Measurements from ENCODE around the gene SEPTIN10.

Gene SEPTIN10

DNA sequence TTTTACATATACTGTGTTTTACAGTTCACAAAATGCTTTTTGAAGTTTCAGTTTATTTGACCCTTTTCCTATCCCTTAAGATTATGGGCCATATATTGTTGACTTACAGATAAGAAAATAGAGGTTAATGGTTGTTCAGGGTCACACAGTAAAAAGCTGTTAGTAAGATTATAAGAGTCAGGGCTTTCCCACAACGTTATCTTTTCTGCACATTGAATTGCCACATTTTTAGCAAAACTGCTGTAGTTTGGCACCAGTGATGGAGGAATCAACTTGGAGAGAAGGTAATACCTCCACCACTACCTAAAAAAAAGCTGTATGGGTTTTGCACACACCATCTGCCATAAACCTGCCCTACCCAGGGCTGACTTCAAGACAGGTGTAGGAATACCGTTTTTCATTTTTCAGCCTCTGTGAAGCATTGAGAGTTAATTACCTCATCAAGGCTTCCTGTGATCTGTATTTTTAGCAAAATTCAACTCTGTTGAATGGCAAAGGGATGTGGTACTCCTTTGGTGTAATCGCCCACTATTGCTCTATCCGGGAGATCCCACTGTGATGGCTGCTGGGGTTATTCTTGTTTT, 5.4 kb upstream of the SEPTIN10 start:
- TF ChIP-seq CTCF (IDR thresholded peaks at IDR 0.05; ENCODE audit: insufficient read depth, low read depth, low read length, missing control alignments) = no peak
- no peak for DNase-seq (ENCODE audit: low read depth)
- peak overlapping the region; percentile 15 for H3K4me3 ChIP-seq (ENCODE audit: low read depth, low read length)

DNA sequence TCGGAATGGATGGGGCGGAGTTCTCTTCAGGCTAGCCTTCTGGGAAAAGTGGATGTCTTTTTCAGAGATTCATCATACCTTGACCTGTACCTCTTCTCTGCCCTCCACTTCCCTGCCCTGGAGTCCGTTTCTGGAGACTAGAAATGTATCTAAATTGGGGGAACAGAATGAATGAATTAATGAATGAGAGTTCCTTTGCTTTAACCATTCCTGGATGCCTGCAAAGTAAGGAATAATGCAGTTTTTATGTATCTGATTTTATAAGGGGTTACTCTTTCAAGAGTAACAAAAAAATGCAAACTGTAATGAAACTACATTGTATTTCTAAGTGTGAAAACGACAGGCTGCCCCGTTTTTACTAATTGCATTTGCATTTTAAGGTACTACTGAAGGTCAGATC, 2.4 kb upstream of the SEPTIN10 start:
- peak overlapping the region; percentile 50 for H3K4me3 ChIP-seq (ENCODE audit: low read depth, low read length)
- no peak for TF ChIP-seq CTCF (IDR thresholded peaks at IDR 0.05; ENCODE audit: insufficient read depth, low read depth, low read length, missing control alignments)
- DNase-seq (ENCODE audit: low read depth) = no peak

DNA sequence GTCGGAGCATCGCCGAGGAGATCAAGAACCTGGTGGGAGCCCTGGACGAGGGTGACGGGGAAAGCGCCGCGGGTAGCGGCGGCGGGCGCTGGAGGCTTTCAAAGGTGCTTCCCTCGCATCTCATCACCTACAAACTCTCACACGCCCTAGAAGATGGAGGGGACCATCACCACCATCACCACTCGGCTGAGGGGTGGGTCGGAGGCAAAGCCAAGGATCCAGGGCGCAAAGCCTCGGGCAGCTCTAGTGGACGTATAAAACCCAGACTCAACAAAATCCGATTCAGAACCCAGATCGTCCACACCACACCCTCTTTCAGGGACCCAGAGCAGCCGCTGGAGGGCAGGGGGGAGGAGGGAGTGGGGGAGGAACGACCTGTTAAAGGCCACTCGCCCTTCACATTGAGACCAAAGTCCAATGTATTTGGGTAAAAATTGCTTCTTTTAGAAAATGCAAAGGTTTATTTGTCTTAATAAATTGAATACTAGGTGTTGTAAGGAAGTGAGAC, 1.9 kb upstream of the SEPTIN10 start:
- TF ChIP-seq CTCF (IDR thresholded peaks at IDR 0.05; ENCODE audit: insufficient read depth, low read depth, low read length, missing control alignments) = no peak
- peak overlapping the region; percentile 50 for H3K4me3 ChIP-seq (ENCODE audit: low read depth, low read length)
- DNase-seq (ENCODE audit: low read depth) = no peak

DNA sequence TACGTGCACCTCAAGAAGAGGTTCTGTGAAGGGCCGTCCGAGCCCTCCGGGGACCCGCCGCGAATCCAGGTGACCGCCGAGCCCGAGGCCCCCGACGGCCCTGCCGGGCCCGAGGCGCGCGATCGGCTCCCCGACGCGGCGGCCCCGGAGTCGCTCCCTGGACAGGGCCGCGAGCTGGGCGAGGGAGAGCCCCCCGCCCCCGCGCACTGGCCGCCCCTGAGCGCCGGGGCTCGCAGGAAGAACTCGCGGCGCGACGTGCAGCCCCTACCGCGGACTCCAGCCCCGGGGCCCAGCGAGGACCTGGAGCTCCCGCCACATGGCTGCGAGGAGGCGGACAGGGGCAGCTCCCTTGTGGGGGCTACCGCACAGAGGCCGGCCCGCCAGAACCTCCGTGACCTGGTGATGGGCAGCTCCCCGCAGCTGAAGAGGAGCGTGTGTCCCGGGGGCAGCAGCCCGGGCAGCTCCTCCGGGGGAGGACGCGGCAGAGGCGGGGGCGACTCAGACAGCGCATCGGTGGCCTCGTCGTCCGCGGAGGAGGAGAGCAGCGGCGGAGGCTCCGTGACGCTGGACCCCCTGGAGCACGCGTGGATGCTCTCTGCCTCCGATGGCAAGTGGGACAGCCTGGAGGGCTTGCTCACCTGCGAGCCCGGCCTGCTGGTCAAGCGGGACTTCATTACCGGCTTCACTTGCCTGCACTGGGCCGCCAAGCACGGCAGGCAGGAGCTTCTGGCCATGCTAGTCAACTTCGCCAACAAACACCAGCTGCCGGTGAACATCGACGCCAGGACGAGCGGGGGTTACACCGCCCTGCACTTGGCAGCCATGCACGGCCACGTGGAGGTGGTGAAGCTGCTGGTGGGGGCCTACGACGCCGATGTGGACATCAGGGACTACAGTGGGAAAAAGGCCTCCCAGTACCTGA, 1.2 kb upstream of the SEPTIN10 start:
- no peak for DNase-seq (ENCODE audit: low read depth)
- H3K4me3 ChIP-seq (ENCODE audit: low read depth, low read length) = peak overlapping the region; percentile 50
- TF ChIP-seq CTCF (IDR thresholded peaks at IDR 0.05; ENCODE audit: insufficient read depth, low read depth, low read length, missing control alignments) = no peak

DNA sequence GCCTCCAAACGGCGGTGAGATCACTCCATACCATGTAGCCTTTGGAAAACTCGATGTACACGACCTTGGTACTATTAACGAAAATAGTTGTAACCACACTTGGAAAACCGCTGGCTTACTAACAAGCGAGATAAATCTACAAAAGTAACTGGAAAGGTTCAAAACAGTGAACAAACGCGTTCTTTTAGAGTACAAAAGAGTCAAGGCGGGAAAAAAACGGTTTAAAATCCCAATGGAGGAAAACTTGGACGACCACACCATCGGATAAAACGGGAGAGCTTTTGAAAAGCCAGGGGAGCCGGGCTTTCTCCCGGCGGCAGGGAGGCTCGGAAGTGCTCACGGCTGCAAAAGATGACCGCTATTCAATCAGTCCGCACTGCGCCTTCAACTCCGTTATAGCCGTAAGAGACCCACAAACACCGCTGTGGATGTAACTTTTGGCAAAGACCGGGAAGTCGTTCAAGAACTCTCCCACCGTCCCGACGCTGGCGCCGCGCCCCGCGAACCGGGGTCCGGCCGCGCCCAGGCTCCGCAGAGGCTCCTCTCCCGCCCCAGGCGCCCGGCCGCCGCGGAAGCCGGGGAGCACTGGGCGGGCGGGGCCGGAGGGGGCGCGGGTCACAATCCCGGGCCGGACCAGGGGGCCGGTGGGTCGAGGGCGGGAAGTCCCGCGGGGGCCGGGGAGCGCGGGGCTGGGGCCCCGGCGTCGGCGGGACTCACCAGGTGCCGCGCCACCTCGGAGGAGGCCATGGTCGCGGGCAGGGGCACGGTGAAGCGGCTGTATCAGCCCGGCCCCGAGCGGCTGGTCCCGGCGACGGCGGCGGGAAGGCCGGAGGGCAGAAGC, 465 bp downstream of the SEPTIN10 start:
- H3K4me3 ChIP-seq (ENCODE audit: low read depth, low read length) = peak overlapping the region; percentile 91
- peak; percentile 60 for DNase-seq (ENCODE audit: low read depth)
- TF ChIP-seq CTCF (IDR thresholded peaks at IDR 0.05; ENCODE audit: insufficient read depth, low read depth, low read length, missing control alignments) = no peak

- peak; percentile 7 for TF ChIP-seq CTCF (IDR thresholded peaks at IDR 0.05; ENCODE audit: insufficient read depth, low read depth, low read length, missing control alignments)
- peak overlapping the region; percentile 91 for H3K4me3 ChIP-seq (ENCODE audit: low read depth, low read length)
- DNase-seq (ENCODE audit: low read depth) = peak; percentile 44
Measured at GRCh38 chr2:109611467-109612095, 2.2 kb downstream of the SEPTIN10 start.
